H7 (cell line): ENCODE data around the gene THEMIS. TPM values are rescaled to one million over a fixed set of nuclear protein-coding genes. Genes with fewer than 3 reads are reported as not detected.
"Not testable (repeated sequence)": the region's sequence is repeated elsewhere in the genome, so short reads cannot be mapped to it uniquely, and the experiment has no call there.

Experiments used
- DNase-seq: peaks from one replicate; pipeline ENCODE4 v3.0.0; 2012
- H3K27me3 ChIP-seq: 2 replicates; pipeline ENCODE4 v1.6.0; 2011; ENCODE audit warnings: mild to moderate bottlenecking, low read length; ENCODE audit not compliant: control insufficient read depth, insufficient read depth
- H3K36me3 ChIP-seq: replicated peaks from 2 replicates; pipeline ENCODE4 v1.5.1; 2011; ENCODE audit warnings: low read length; ENCODE audit not compliant: control insufficient read depth, insufficient read depth
- H3K4me3 ChIP-seq: 2 replicates; pipeline ENCODE4 v1.5.1; 2011; ENCODE audit warnings: low read depth, mild to moderate bottlenecking, control low read depth, low read length, moderate library complexity; ENCODE audit not compliant: insufficient read depth
- total RNA-seq: library from RNA; depleted of rRNA; stranded (reverse); fragments of >200 nt; shearing (Covaris generic); gene quantifications from 2 replicates; pipeline ENCODE4 v1.2.3, GENCODE V29; 2014; rRNA removed

The THEMIS gene
- total RNA-seq, result not detected in 2 replicates

GRCh38 chr6:127900935-127901334 lies at the start of gene THEMIS:
Gene THEMIS, minus strand, starts transcription at chr6:127901058. Its CDS starts 126 bp downstream, at chr6:127900932.
- no peak for DNase-seq
- no peaks in the 10 kb centered on the region for H3K27me3 ChIP-seq
- no peak within 1 kb of the TSS for H3K4me3 ChIP-seq

GRCh38 chr6:127949251-127949650 lies 48.4 kb upstream of the THEMIS start:
- no peak for DNase-seq
- no peaks in the 10 kb centered on the region for H3K36me3 ChIP-seq
- no peaks in the 10 kb centered on the region for H3K27me3 ChIP-seq
- H3K4me3 ChIP-seq, result no peak overlapping the region

More at GRCh38 chr6:127900935-127901334, at the start of gene THEMIS:
- H3K36me3 ChIP-seq, result no peaks in the 10 kb centered on the region

GRCh38 chr6:127946388-127946787 lies 45.5 kb upstream of the THEMIS start:
- Histone ChIP-seq H3K27me3 (no peaks in the 10 kb centered on the region), H3K36me3 (no peaks in the 10 kb centered on the region), H3K4me3 (no peak overlapping the region)
- DNase-seq, result no peak

- no peak overlapping the region for H3K4me3 ChIP-seq
- DNase-seq, result no peak
- H3K36me3 ChIP-seq, result no peaks in the 10 kb centered on the region
- no peaks in the 10 kb centered on the region for H3K27me3 ChIP-seq
Measured at GRCh38 chr6:127945434-127946097, 44.7 kb upstream of the THEMIS start.

GRCh38 chr6:127941228-127941627 lies 40.4 kb upstream of the THEMIS start:
- no peaks in the 10 kb centered on the region for H3K36me3 ChIP-seq
- H3K27me3 ChIP-seq, result no peaks in the 10 kb centered on the region
- no peak overlapping the region for H3K4me3 ChIP-seq
- no peak for DNase-seq

- Histone ChIP-seq H3K27me3 (no peaks in the 10 kb centered on the region), H3K36me3 (no peaks in the 10 kb centered on the region), H3K4me3 (no peak overlapping the region)
- DNase-seq, result no peak
Measured at GRCh38 chr6:127939442-127940066, 38.7 kb upstream of the THEMIS start.

GRCh38 chr6:127938701-127939100 lies 37.8 kb upstream of the THEMIS start:
- Histone ChIP-seq H3K27me3 (no peaks in the 10 kb centered on the region), H3K36me3 (no peaks in the 10 kb centered on the region), H3K4me3 (no peak overlapping the region)
- no peak for DNase-seq

- Histone ChIP-seq H3K4me3 (no peak overlapping the region), H3K36me3 (no peaks in the 10 kb centered on the region), H3K27me3 (no peaks in the 10 kb centered on the region)
- DNase-seq, result no peak
Measured at GRCh38 chr6:127937747-127938146, 36.9 kb upstream of the THEMIS start.

- Histone ChIP-seq H3K27me3 (no peaks in the 10 kb centered on the region), H3K36me3 (no peaks in the 10 kb centered on the region)
Measured at GRCh38 chr6:127937102-127937501, 36.2 kb upstream of the THEMIS start.

GRCh38 chr6:127934956-127935355 lies 34.1 kb upstream of the THEMIS start:
- DNase-seq, result no peak
- no peaks in the 10 kb centered on the region for H3K36me3 ChIP-seq
- H3K4me3 ChIP-seq, result no peak overlapping the region
- no peaks in the 10 kb centered on the region for H3K27me3 ChIP-seq

More at GRCh38 chr6:127937102-127937501, 36.2 kb upstream of the THEMIS start:
- H3K4me3 ChIP-seq, result no peak overlapping the region
- DNase-seq, result no peak

GRCh38 chr6:127933852-127934840 lies 33.3 kb upstream of the THEMIS start:
- no peak for DNase-seq
- Histone ChIP-seq H3K27me3 (no peaks in the 10 kb centered on the region), H3K4me3 (no peak overlapping the region), H3K36me3 (no peaks in the 10 kb centered on the region)

- DNase-seq, result no peak
- no peak overlapping the region for H3K4me3 ChIP-seq
- no peaks in the 10 kb centered on the region for H3K36me3 ChIP-seq
- H3K27me3 ChIP-seq, result no peaks in the 10 kb centered on the region
Measured at GRCh38 chr6:127933137-127933536, 32.3 kb upstream of the THEMIS start.

- Histone ChIP-seq H3K27me3 (no peaks in the 10 kb centered on the region), H3K36me3 (no peaks in the 10 kb centered on the region), H3K4me3 (no peak overlapping the region)
- no peak for DNase-seq
Measured at GRCh38 chr6:127932708-127933107, 31.9 kb upstream of the THEMIS start.

GRCh38 chr6:127926441-127926840 lies 25.6 kb upstream of the THEMIS start:
- H3K36me3 ChIP-seq, DNase-seq, H3K4me3 ChIP-seq, H3K27me3 ChIP-seq: not testable (repeated sequence)
